OCI-LY3 (cell line): ENCODE measurements around the gene NTRK2.

Experiments used
- EZH2phosphoT487 ChIP-seq: fragments of 200-600 bp; shearing (Covaris generic); IDR thresholded peaks from 2 replicates; pipeline ENCODE4 v1.6.1; 2018; ENCODE audit warnings: antibody characterized with exemption, mixed run types, low read depth
- TF ChIP-seq, protein P1 (sequence below): fragments of 200-600, 300-600 bp; sonication (generic); IDR thresholded peaks from 2 replicates; pipeline ENCODE4 v1.5.1; 2014; ENCODE audit warnings: antibody characterized with exemption, low read length, low read depth

DNA sequence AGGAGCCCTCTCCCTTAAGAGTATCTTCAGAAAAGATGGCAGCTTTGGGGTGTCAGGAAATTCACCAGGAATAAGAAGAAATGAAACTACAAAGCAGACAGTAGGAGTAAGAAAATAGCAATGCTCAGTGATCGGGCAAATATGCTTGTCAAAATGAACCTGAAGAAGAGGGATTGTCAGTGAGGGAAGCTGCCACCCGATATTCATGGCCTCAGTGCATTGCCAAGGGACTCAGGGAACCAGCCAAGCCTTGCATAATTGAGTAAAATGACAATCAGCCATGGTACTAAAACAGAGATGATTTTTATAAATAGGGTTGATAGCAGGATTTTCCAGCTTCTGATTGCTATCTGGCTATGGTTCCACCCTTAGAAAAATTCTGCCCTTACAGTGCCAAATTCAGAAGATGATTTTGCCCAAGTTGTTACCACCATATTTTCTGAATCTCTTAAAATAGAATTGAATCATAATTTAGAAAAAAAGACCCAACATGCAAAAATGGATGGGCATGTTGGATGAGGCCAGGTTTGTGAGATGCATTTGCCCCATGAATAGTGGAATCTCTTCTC, 274.0 kb downstream of the NTRK2 start:
- TF ChIP-seq, protein P1, sequence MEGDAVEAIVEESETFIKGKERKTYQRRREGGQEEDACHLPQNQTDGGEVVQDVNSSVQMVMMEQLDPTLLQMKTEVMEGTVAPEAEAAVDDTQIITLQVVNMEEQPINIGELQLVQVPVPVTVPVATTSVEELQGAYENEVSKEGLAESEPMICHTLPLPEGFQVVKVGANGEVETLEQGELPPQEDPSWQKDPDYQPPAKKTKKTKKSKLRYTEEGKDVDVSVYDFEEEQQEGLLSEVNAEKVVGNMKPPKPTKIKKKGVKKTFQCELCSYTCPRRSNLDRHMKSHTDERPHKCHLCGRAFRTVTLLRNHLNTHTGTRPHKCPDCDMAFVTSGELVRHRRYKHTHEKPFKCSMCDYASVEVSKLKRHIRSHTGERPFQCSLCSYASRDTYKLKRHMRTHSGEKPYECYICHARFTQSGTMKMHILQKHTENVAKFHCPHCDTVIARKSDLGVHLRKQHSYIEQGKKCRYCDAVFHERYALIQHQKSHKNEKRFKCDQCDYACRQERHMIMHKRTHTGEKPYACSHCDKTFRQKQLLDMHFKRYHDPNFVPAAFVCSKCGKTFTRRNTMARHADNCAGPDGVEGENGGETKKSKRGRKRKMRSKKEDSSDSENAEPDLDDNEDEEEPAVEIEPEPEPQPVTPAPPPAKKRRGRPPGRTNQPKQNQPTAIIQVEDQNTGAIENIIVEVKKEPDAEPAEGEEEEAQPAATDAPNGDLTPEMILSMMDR = no peak
- TF ChIP-seq EZH2phosphoT487 = no peak
